ENCODE measurements around the gene ASS1.

GRCh38 chr9:130478152-130478551, 33.4 kb downstream of the ASS1 start:
- TF ChIP-seq CTCF (IDR thresholded peaks at IDR 0.05) (no peak), POLR2A (IDR thresholded peaks at IDR 0.05) (no peak)

Measured in uterus (tissue), 2 donors.